GM21723 (cell line): Measurements from ENCODE around the gene CAPN14.

Source experiments
- ATAC-seq: cut with Tn5 transposase; IDR thresholded peaks from one replicate; pipeline ENCODE4 v1.9.1; 2021; ENCODE audit warnings: mild to moderate bottlenecking, moderate library complexity; ENCODE audit not compliant: unreplicated experiment

Gene CAPN14

GRCh38 chr2:31217465-31218200, at the start of gene CAPN14:
Gene CAPN14 (minus strand): TSS chr2:31217515. CDS start chr2:31205447, 12,068 bp downstream.
- ATAC-seq = no peak

- no peak for ATAC-seq
These were observed 49.5 kb upstream of the CAPN14 start for GRCh38 chr2:31266804-31267203.

GRCh38 chr2:31265234-31265633, 47.9 kb upstream of the CAPN14 start:
- no peak for ATAC-seq

- ATAC-seq = no peak
These were observed 46.4 kb upstream of the CAPN14 start for GRCh38 chr2:31263636-31264190.

- no peak for ATAC-seq
These were observed 43.6 kb upstream of the CAPN14 start for GRCh38 chr2:31260870-31261269.

- no peak for ATAC-seq
These were observed 41.8 kb upstream of the CAPN14 start for GRCh38 chr2:31259075-31259474.

- ATAC-seq = peak; percentile 48
These were observed 41.0 kb upstream of the CAPN14 start for GRCh38 chr2:31258351-31258750.

GRCh38 chr2:31256611-31257382, 39.5 kb upstream of the CAPN14 start:
- ATAC-seq = peak; percentile 7

- peak; percentile 67 for ATAC-seq
These were observed 38.7 kb upstream of the CAPN14 start for GRCh38 chr2:31255911-31256571.

GRCh38 chr2:31254237-31255203, 37.2 kb upstream of the CAPN14 start:
- ATAC-seq = no peak

GRCh38 chr2:31253356-31254131, 36.2 kb upstream of the CAPN14 start:
- ATAC-seq = no peak

- no peak for ATAC-seq
These were observed 34.5 kb upstream of the CAPN14 start for GRCh38 chr2:31251851-31252250.

- no peak for ATAC-seq
These were observed 33.7 kb upstream of the CAPN14 start for GRCh38 chr2:31251018-31251417.

- ATAC-seq = no peak
These were observed 31.8 kb upstream of the CAPN14 start for GRCh38 chr2:31249009-31249690.

- ATAC-seq = no peak
These were observed 30.8 kb upstream of the CAPN14 start for GRCh38 chr2:31248139-31248538.

- ATAC-seq = no peak
These were observed 30.4 kb upstream of the CAPN14 start for GRCh38 chr2:31247711-31248110.

- ATAC-seq = no peak
These were observed 29.0 kb upstream of the CAPN14 start for GRCh38 chr2:31246184-31246852.

- no peak for ATAC-seq
These were observed 26.8 kb upstream of the CAPN14 start for GRCh38 chr2:31244101-31244500.
